Activated CD8-positive, alpha-beta T cell treated with anti-CD3 and anti-CD28 coated beads, Interleukin-2, amount 10 ng/mL, durations not matched to agents 7 days and 5 days (primary cell): ENCODE results near the gene TTC23. TPM values are rescaled to one million over a fixed set of nuclear protein-coding genes. Genes with fewer than 3 reads are reported as not detected.

Experiments
- ATAC-seq: fragments of 150-1000 bp; cut with Tn5 transposase; one replicate; pipeline ENCODE4 v1.10.0; 2021; ENCODE audit warnings: moderate library complexity
- CTCF ChIA-PET: fragments of 350-600 bp; sonication (Branson Sonifier 250); formaldehyde crosslinking; loops from one replicate; lab custom pipeline; 2021; ENCODE audit warnings: antibody characterized with exemption; lab: Charles Lee
- POLR2A ChIA-PET: fragments of 350-600 bp; sonication (Branson Sonifier 250); formaldehyde crosslinking; loops from one replicate; lab custom pipeline; 2021; ENCODE audit warnings: antibody characterized with exemption; lab: Charles Lee
- DNase-seq: peaks from one replicate; pipeline ENCODE4 v3.0.0-alpha.2; 2020
- H3K27ac Mint-ChIP-seq: one replicate; pipeline ENCODE4 v1.8.0; 2021; ENCODE audit warnings: mild to moderate bottlenecking, mixed read lengths
- H3K27me3 Mint-ChIP-seq: one replicate; pipeline ENCODE4 v1.8.0; 2021; ENCODE audit warnings: low read depth, mixed read lengths
- H3K36me3 Mint-ChIP-seq: one replicate; pipeline ENCODE4 v1.8.0; 2021; ENCODE audit warnings: low read depth, mixed read lengths
- H3K4me1 Mint-ChIP-seq: one replicate; pipeline ENCODE4 v1.8.0; 2021; ENCODE audit warnings: low read depth, mixed read lengths
- H3K4me3 Mint-ChIP-seq: one replicate; pipeline ENCODE4 v1.8.0; 2021; ENCODE audit warnings: mild to moderate bottlenecking, mixed read lengths
- H3K9me3 Mint-ChIP-seq: one replicate; pipeline ENCODE4 v1.8.0; 2022; ENCODE audit warnings: mixed read lengths; ENCODE audit not compliant: insufficient read depth
- total RNA-seq, 2 experiments: library from RNA; stranded (reverse); gene quantifications; one replicate each; pipeline ENCODE4 v1.2.3, GENCODE V29; 2021

TTC23 gene
- total RNA-seq, 2 experiments from 2014 or later: 0.65 to 0.82 TPM

GRCh38 chr15:99187936-99188335 lies 61.4 kb downstream of the TTC23 start:
- CTCF ChIA-PET: no interaction called here

GRCh38 chr15:99185414-99186130 lies 63.8 kb downstream of the TTC23 start:
- POLR2A ChIA-PET: no interaction called here
- DNase-seq (no peak), ATAC-seq (no peak)
- CTCF ChIA-PET: interaction anchor here (0.8 kb wide), 1 partner anchor 9 kb away, joined by 4 read pairs; no protein-coding TSS in a partner anchor
- Mint-ChIP-seq H3K9me3 (no peaks in the 10 kb centered on the region), H3K27me3 (peaks cover 12% of the 10 kb centered on the region), H3K27ac (no peak overlapping the region), H3K4me1 (no peaks in the 10 kb centered on the region), H3K36me3 (no peaks in the 10 kb centered on the region), H3K4me3 (no peak overlapping the region)

More at GRCh38 chr15:99187936-99188335, 61.4 kb downstream of the TTC23 start:
- Mint-ChIP-seq H3K4me1 (no peaks in the 10 kb centered on the region), H3K27ac (no peak overlapping the region), H3K27me3 (peaks cover 7% of the 10 kb centered on the region), H3K9me3 (no peaks in the 10 kb centered on the region), H3K36me3 (no peaks in the 10 kb centered on the region), H3K4me3 (no peak overlapping the region)
- POLR2A ChIA-PET: no interaction called here
- DNase-seq (no peak), ATAC-seq (no peak)

GRCh38 chr15:99182791-99183190 lies 66.6 kb downstream of the TTC23 start:
- peaks cover 6% of the 10 kb centered on the region for H3K27me3 Mint-ChIP-seq
- no peaks in the 10 kb centered on the region for H3K9me3 Mint-ChIP-seq
- ATAC-seq (no peak), DNase-seq (no peak)
- no peak overlapping the region for H3K4me3 Mint-ChIP-seq
- no peaks in the 10 kb centered on the region for H3K4me1 Mint-ChIP-seq
- H3K36me3 Mint-ChIP-seq: no peaks in the 10 kb centered on the region
- ChIA-PET CTCF (no interaction called here), POLR2A (no interaction called here)
- no peak overlapping the region for H3K27ac Mint-ChIP-seq

- CTCF ChIA-PET: no interaction called here
- Mint-ChIP-seq H3K4me3 (no peak overlapping the region), H3K27me3 (peaks cover 6% of the 10 kb centered on the region), H3K27ac (no peak overlapping the region), H3K9me3 (no peaks in the 10 kb centered on the region), H3K36me3 (no peaks in the 10 kb centered on the region), H3K4me1 (no peaks in the 10 kb centered on the region)
- no peak for DNase-seq
- POLR2A ChIA-PET: no interaction called here
- ATAC-seq: no peak
Measured at GRCh38 chr15:99181545-99181971, 67.8 kb downstream of the TTC23 start.

- Mint-ChIP-seq H3K27ac (no peak overlapping the region), H3K4me3 (no peak overlapping the region), H3K36me3 (no peaks in the 10 kb centered on the region), H3K27me3 (peaks cover 6% of the 10 kb centered on the region), H3K9me3 (no peaks in the 10 kb centered on the region), H3K4me1 (no peaks in the 10 kb centered on the region)
- DNase-seq (no peak), ATAC-seq (no peak)
- POLR2A ChIA-PET: no interaction called here
- CTCF ChIA-PET: no interaction called here
Measured at GRCh38 chr15:99180964-99181306, 68.4 kb downstream of the TTC23 start.

- POLR2A ChIA-PET: no interaction called here
- H3K27me3 Mint-ChIP-seq: peaks cover 6% of the 10 kb centered on the region
- CTCF ChIA-PET: no interaction called here
Measured at GRCh38 chr15:99180086-99180963, 69.1 kb downstream of the TTC23 start.

GRCh38 chr15:99177679-99178078 lies 71.7 kb downstream of the TTC23 start:
- no peak overlapping the region for H3K4me3 Mint-ChIP-seq
- DNase-seq (no peak), ATAC-seq (no peak)
- no peak overlapping the region for H3K27ac Mint-ChIP-seq
- H3K9me3 Mint-ChIP-seq: no peaks in the 10 kb centered on the region
- ChIA-PET CTCF (no interaction called here), POLR2A (no interaction called here)
- no peaks in the 10 kb centered on the region for H3K4me1 Mint-ChIP-seq
- peaks cover 4% of the 10 kb centered on the region for H3K27me3 Mint-ChIP-seq
- H3K36me3 Mint-ChIP-seq: no peaks in the 10 kb centered on the region

More at GRCh38 chr15:99180086-99180963, 69.1 kb downstream of the TTC23 start:
- DNase-seq (no peak), ATAC-seq (no peak)
- Mint-ChIP-seq H3K36me3 (no peaks in the 10 kb centered on the region), H3K4me3 (no peak overlapping the region), H3K4me1 (no peaks in the 10 kb centered on the region), H3K27ac (no peak overlapping the region), H3K9me3 (no peaks in the 10 kb centered on the region)

GRCh38 chr15:99176757-99177156 lies 72.6 kb downstream of the TTC23 start:
- CTCF ChIA-PET: no interaction called here
- no peak for DNase-seq
- POLR2A ChIA-PET: no interaction called here
- no peak overlapping the region for H3K27ac Mint-ChIP-seq
- no peaks in the 10 kb centered on the region for H3K27me3 Mint-ChIP-seq
- H3K4me3 Mint-ChIP-seq: no peak overlapping the region
- ATAC-seq: no peak
- no peaks in the 10 kb centered on the region for H3K4me1 Mint-ChIP-seq
- H3K36me3 Mint-ChIP-seq: no peaks in the 10 kb centered on the region
- no peaks in the 10 kb centered on the region for H3K9me3 Mint-ChIP-seq

- Mint-ChIP-seq H3K27me3 (no peaks in the 10 kb centered on the region), H3K4me3 (no peak overlapping the region), H3K27ac (no peak overlapping the region), H3K36me3 (no peaks in the 10 kb centered on the region), H3K9me3 (no peaks in the 10 kb centered on the region), H3K4me1 (no peaks in the 10 kb centered on the region)
- ATAC-seq (no peak), DNase-seq (no peak)
- ChIA-PET CTCF (no interaction called here), POLR2A (no interaction called here)
Measured at GRCh38 chr15:99174567-99175395, 74.6 kb downstream of the TTC23 start.

GRCh38 chr15:99172989-99173388 lies 76.4 kb downstream of the TTC23 start:
- Mint-ChIP-seq H3K36me3 (no peaks in the 10 kb centered on the region), H3K9me3 (no peaks in the 10 kb centered on the region), H3K27me3 (no peaks in the 10 kb centered on the region), H3K27ac (no peak overlapping the region), H3K4me3 (no peak overlapping the region), H3K4me1 (no peaks in the 10 kb centered on the region)
- DNase-seq (no peak), ATAC-seq (no peak)
- POLR2A ChIA-PET: no interaction called here
- CTCF ChIA-PET: no interaction called here

- DNase-seq (no peak), ATAC-seq (no peak)
- no peak overlapping the region for H3K4me3 Mint-ChIP-seq
- H3K9me3 Mint-ChIP-seq: no peaks in the 10 kb centered on the region
- H3K27ac Mint-ChIP-seq: no peak overlapping the region
- POLR2A ChIA-PET: no interaction called here
- CTCF ChIA-PET: no interaction called here
- H3K27me3 Mint-ChIP-seq: no peaks in the 10 kb centered on the region
- no peaks in the 10 kb centered on the region for H3K4me1 Mint-ChIP-seq
- H3K36me3 Mint-ChIP-seq: no peaks in the 10 kb centered on the region
Measured at GRCh38 chr15:99172171-99172570, 77.2 kb downstream of the TTC23 start.
